ENCODE measurements around the gene HTR3D. TPM values are rescaled to one million over a fixed set of nuclear protein-coding genes. Genes with fewer than 3 reads are reported as not detected.
"Not testable (repeated sequence)": the region's sequence is repeated elsewhere in the genome, so short reads cannot be mapped to it uniquely, and the experiment has no call there.

The HTR3D gene
- total and polyA plus RNA-seq, 7 donors, result not detected

DNA sequence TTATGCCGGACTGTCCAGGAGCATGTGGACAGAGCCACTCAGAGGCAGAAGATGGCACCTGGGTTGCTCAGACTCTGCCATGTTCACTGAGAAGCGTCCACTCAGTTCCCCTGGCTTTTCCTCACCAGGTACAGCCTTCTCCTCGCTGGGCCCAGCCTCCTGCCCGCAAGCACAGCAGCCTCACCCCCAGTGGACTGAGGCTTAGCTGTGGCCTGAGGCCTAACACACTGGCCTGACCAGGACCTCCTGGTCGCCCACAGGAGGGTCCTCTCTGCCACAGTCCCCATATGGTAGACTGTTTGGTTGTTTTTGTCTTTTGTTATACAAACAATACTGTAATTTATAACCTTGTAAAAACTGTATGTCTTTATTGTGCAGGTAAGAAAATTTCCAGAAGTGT lies 36.8 kb downstream of the HTR3D start:
- TF ChIP-seq POLR2A (IDR thresholded peaks at IDR 0.05) (no peak), EP300 (IDR thresholded peaks at IDR 0.05) (no peak), POLR2AphosphoS5 (IDR thresholded peaks at IDR 0.05) (no peak)
- TF ChIP-seq, protein P1, sequence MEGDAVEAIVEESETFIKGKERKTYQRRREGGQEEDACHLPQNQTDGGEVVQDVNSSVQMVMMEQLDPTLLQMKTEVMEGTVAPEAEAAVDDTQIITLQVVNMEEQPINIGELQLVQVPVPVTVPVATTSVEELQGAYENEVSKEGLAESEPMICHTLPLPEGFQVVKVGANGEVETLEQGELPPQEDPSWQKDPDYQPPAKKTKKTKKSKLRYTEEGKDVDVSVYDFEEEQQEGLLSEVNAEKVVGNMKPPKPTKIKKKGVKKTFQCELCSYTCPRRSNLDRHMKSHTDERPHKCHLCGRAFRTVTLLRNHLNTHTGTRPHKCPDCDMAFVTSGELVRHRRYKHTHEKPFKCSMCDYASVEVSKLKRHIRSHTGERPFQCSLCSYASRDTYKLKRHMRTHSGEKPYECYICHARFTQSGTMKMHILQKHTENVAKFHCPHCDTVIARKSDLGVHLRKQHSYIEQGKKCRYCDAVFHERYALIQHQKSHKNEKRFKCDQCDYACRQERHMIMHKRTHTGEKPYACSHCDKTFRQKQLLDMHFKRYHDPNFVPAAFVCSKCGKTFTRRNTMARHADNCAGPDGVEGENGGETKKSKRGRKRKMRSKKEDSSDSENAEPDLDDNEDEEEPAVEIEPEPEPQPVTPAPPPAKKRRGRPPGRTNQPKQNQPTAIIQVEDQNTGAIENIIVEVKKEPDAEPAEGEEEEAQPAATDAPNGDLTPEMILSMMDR (IDR thresholded peaks at IDR 0.05), result no peak
- Histone ChIP-seq H3K4me3 (no peak overlapping the region), H3K9me3 (no peaks in the 10 kb centered on the region), H3K27me3 (no peaks in the 10 kb centered on the region), H3K27ac (no peak overlapping the region), H3K36me3 (no peaks in the 10 kb centered on the region), H3K4me1 (no peaks in the 10 kb centered on the region)
- intact Hi-C loops (cut with DNase I), result no loop called here
- 93% methylated on average over 5 of the region's 5 CpGs for WGBS, 2 donors
- DNase-seq, result no peak

DNA sequence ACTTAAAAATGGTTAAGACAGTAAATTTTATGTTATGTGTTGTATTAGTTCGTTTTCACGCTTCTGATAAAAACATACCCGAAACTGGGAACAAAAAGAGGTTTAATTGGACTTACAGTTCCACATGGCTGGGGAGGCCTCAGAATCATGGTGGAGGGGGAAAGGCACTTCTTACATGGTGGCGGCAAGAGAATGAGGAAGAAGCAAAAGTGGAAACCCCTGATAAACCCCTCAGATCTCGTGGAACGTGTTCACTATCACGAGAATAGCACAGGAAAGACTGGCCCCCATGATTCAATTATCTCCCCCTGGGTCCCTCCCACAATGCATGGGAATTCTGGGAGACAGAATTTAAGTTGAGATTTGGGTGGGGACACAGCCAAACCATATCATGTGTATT lies 39.6 kb downstream of the HTR3D start:
- H3K4me1 ChIP-seq; H3K27ac ChIP-seq; H3K27me3 ChIP-seq; DNase-seq; H3K9me3 ChIP-seq; H3K4me3 ChIP-seq; intact Hi-C loops (cut with DNase I); H3K36me3 ChIP-seq: not testable (repeated sequence)
- 92 to 96% methylated on average over 7 of the region's 7 CpGs for WGBS, 2 donors

DNA sequence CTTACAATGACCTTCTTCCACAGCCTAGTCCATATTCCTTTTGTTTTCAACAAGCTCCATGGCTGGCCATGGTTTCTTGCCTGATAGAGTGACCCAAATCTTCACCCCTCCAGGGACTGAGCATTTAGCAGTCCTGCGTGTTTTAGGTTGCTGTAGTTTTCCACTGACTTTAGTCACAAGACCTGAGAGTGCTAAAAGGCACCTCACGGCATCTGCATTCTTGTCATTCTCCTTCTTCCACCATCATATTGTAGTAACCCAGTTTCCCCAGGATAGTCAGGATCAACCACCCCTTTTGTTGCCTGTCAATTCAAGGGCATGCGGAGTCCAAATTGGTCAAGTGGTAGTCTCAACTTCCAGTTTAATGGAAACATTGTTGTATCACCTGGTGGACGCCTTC lies 42.1 kb downstream of the HTR3D start:
- H3K27ac ChIP-seq, result no peak overlapping the region
- DNase-seq, result no peak
- H3K36me3 ChIP-seq, result no peaks in the 10 kb centered on the region
- no peaks in the 10 kb centered on the region for H3K27me3 ChIP-seq
- WGBS, 2 donors, result 85 to 88% methylated on average over 4 of the region's 4 CpGs
- TF ChIP-seq, protein P1 (IDR thresholded peaks at IDR 0.05), result no peak
- TF ChIP-seq POLR2A (IDR thresholded peaks at IDR 0.05) (no peak), POLR2AphosphoS5 (IDR thresholded peaks at IDR 0.05) (no peak), EP300 (IDR thresholded peaks at IDR 0.05) (no peak)
- H3K9me3 ChIP-seq, result no peaks in the 10 kb centered on the region
- H3K4me1 ChIP-seq, result no peaks in the 10 kb centered on the region
- intact Hi-C loops (cut with DNase I), result no loop called here
- no peak overlapping the region for H3K4me3 ChIP-seq

DNA sequence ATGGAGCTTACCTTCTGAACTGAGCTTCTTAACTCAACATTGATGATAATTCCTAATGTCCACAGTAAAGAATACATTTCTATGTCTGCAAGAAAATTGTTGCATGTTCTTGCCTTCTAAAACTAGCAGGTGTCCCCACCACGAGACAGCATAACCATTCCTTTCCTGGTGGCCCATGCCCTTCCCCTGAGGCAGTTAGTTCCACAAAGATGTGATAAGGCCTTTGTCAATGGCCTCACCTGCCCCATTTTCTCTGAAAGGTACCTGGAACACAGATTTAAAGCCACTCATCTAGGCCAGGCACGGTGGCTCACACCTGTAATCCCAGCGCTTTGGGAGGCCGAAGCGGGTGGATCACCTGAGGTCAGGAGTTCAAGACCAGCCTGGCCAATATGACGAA lies 44.4 kb downstream of the HTR3D start:
- no peaks in the 10 kb centered on the region for H3K9me3 ChIP-seq
- no peaks in the 10 kb centered on the region for H3K27me3 ChIP-seq
- DNase-seq, result no peak
- no peak overlapping the region for H3K27ac ChIP-seq
- intact Hi-C loops (cut with DNase I), result no loop called here
- TF ChIP-seq EP300 (IDR thresholded peaks at IDR 0.05) (no peak), POLR2AphosphoS5 (IDR thresholded peaks at IDR 0.05) (no peak), POLR2A (IDR thresholded peaks at IDR 0.05) (no peak)
- TF ChIP-seq, protein P1 (IDR thresholded peaks at IDR 0.05), result no peak
- H3K4me3 ChIP-seq, result no peak overlapping the region
- H3K36me3 ChIP-seq, result no peaks in the 10 kb centered on the region
- 92 to 94% methylated on average over 6 of the region's 6 CpGs for WGBS, 2 donors
- H3K4me1 ChIP-seq, result no peaks in the 10 kb centered on the region

DNA sequence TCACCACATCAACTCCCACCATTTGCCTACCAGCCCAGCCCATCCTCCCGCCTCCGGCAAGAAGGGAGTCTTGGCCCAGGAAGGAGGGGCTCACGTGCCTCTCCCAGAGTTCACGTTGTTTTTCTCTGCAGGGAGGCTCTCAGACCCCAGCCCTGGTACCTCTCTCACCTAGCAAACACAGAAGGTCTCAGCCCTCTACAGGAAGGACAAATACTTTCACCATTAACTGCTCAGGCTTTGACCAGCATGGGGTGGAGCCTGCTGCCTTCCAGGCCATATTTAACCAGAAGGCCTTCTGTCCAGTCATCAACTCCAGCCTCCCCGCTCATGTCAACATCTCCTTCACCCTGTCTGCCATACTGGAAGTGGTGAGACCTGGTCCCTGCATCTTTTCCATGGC lies 46.3 kb downstream of the HTR3D start:
- Histone ChIP-seq H3K4me1 (no peaks in the 10 kb centered on the region), H3K9me3 (no peaks in the 10 kb centered on the region), H3K27ac (no peak overlapping the region), H3K27me3 (no peaks in the 10 kb centered on the region), H3K36me3 (no peaks in the 10 kb centered on the region), H3K4me3 (no peak overlapping the region)
- 82 to 86% methylated on average over 5 of the region's 5 CpGs for WGBS, 2 donors
- intact Hi-C loops (cut with DNase I), result no loop called here
- no peak for DNase-seq
- TF ChIP-seq, protein P1 (IDR thresholded peaks at IDR 0.05), result no peak
- TF ChIP-seq POLR2AphosphoS5 (IDR thresholded peaks at IDR 0.05), result no peak
- no peak for TF ChIP-seq EP300 (IDR thresholded peaks at IDR 0.05)
- TF ChIP-seq POLR2A (IDR thresholded peaks at IDR 0.05), result no peak
